Uterus (tissue), 4 donors: ENCODE measurements around the gene PLCG2. TPM values are rescaled to one million over a fixed set of nuclear protein-coding genes. Genes with fewer than 3 reads are reported as not detected.

Experiments
- DNase-seq, 2 donors: peaks; one replicate each; pipeline ENCODE4 v3.0.0-alpha.2; 2019 to 2020
- H3K27ac ChIP-seq, 2 donors: fragments of 200-600 bp; sonication (generic); 1 replicate in 1 of 2; 2 replicates in 1 of 2; pipeline ENCODE4 v1.5.1; 2016 to 2018
- H3K27me3 ChIP-seq, 2 donors: fragments of 200-600 bp; sonication (generic); one replicate each; pipeline ENCODE4 v1.5.1; 2018 to 2019; ENCODE audit warnings: control low read depth in 1 of 2
- H3K36me3 ChIP-seq, 2 donors: fragments of 200-600 bp; sonication (generic); one replicate each; pipeline ENCODE4 v1.5.1; 2019; ENCODE audit warnings: control low read depth in 1 of 2
- H3K4me1 ChIP-seq, 2 donors: fragments of 200-600 bp; sonication (generic); one replicate each; pipeline ENCODE4 v1.5.1; 2018 to 2019; ENCODE audit warnings: control low read depth in 1 of 2
- H3K4me3 ChIP-seq, 2 donors: fragments of 200-600 bp; sonication (generic); 1 replicate in 1 of 2; 2 replicates in 1 of 2; pipeline ENCODE4 v1.5.1; 2018 to 2019; ENCODE audit warnings: mild to moderate bottlenecking in 1 of 2
- H3K9me3 ChIP-seq, 2 donors: fragments of 200-600 bp; sonication (generic); one replicate each; pipeline ENCODE4 v1.5.1; 2019; ENCODE audit warnings: control low read depth in 1 of 2
- CTCF ChIP-seq, 4 experiments: fragments of 200-600 bp in 2 of 4; fragments of 450-650 bp in 2 of 4; sonication (generic) in 2 of 4; IDR thresholded peaks; one replicate each; pipeline ENCODE4 v1.5.1; 2016 to 2019; ENCODE audit warnings: antibody characterized with exemption in 4 of 4, mild to moderate bottlenecking in 2 of 4, moderate library complexity in 1 of 4
- POLR2A ChIP-seq, 2 donors: fragments of 450-650 bp; IDR thresholded peaks; one replicate each; pipeline ENCODE4 v1.6.1; 2016; ENCODE audit warnings: antibody characterized with exemption in 2 of 2, mild to moderate bottlenecking in 1 of 2, moderate library complexity in 1 of 2
- intact Hi-C: fragments of 100-400 bp; cut with DNase I; formaldehyde crosslinking; loops from one replicate; pipeline ENCODE4 v1.15.1; 2023; ENCODE audit warnings: low total_unique reads
- total RNA-seq, 4 donors: library from RNA; depleted of rRNA in 3 of 4; stranded (reverse); fragments of >200 nt in 3 of 4; gene quantifications; one replicate each; pipeline versions ENCODE4 v1.1.0 to v1.2.4, GENCODE V29; 2014 to 2023
- donor health status: DM: yes; HTN: yes; CAD: no.

PLCG2 gene
- total RNA-seq, 4 donors from 2014 or later: 11.2 to 39.4 (median 18.8) TPM

GRCh38 chr16:81940781-81941560, 161.9 kb downstream of the PLCG2 start:
- H3K36me3 ChIP-seq: no peaks in the 10 kb centered on the region
- TF ChIP-seq POLR2A (IDR thresholded peaks at IDR 0.05) (no peak), CTCF (IDR thresholded peaks at IDR 0.05) (peak; percentile 24 to 35 (median 28))
- H3K4me1 ChIP-seq: no peaks in the 10 kb centered on the region
- H3K27ac ChIP-seq: no peak overlapping the region
- no peak for DNase-seq
- no peaks in the 10 kb centered on the region for H3K9me3 ChIP-seq
- no peak overlapping the region for H3K4me3 ChIP-seq
- H3K27me3 ChIP-seq: no peaks in the 10 kb centered on the region
- intact Hi-C loops: loop anchor here (5.0 kb wide), 1 partner anchor 291 kb away; no protein-coding TSS in a partner anchor

- intact Hi-C loops: loop anchor here (5.0 kb wide), 1 partner anchor 290 kb away; no protein-coding TSS in a partner anchor
- H3K9me3 ChIP-seq: no peaks in the 10 kb centered on the region
Observed at GRCh38 chr16:81942007-81942601, 163.0 kb downstream of the PLCG2 start.

GRCh38 chr16:81945665-81946064, 166.6 kb downstream of the PLCG2 start:
- intact Hi-C loops: no loop called here
- no peaks in the 10 kb centered on the region for H3K4me1 ChIP-seq
- no peaks in the 10 kb centered on the region for H3K27me3 ChIP-seq
- no peak for TF ChIP-seq CTCF (IDR thresholded peaks at IDR 0.05)
- TF ChIP-seq POLR2A (IDR thresholded peaks at IDR 0.05): no peak
- H3K9me3 ChIP-seq: no peaks in the 10 kb centered on the region
- no peaks in the 10 kb centered on the region for H3K36me3 ChIP-seq
- no peak overlapping the region for H3K27ac ChIP-seq
- no peak overlapping the region for H3K4me3 ChIP-seq
- DNase-seq: no peak

More at GRCh38 chr16:81942007-81942601, 163.0 kb downstream of the PLCG2 start:
- Histone ChIP-seq H3K27ac (no peak overlapping the region), H3K36me3 (no peaks in the 10 kb centered on the region), H3K4me3 (no peak overlapping the region), H3K4me1 (no peaks in the 10 kb centered on the region), H3K27me3 (no peaks in the 10 kb centered on the region)
- DNase-seq: no peak
- no peak for TF ChIP-seq CTCF (IDR thresholded peaks at IDR 0.05)
- TF ChIP-seq POLR2A (IDR thresholded peaks at IDR 0.05): no peak

GRCh38 chr16:81946206-81946605, 167.1 kb downstream of the PLCG2 start:
- peaks cover 0 to 4% of the 10 kb centered on the region in 2 donors for H3K9me3 ChIP-seq
- TF ChIP-seq CTCF (IDR thresholded peaks at IDR 0.05) (no peak), POLR2A (IDR thresholded peaks at IDR 0.05) (no peak)
- no peak for DNase-seq
- no peaks in the 10 kb centered on the region for H3K4me1 ChIP-seq
- H3K27me3 ChIP-seq: no peaks in the 10 kb centered on the region
- no peak overlapping the region for H3K27ac ChIP-seq
- intact Hi-C loops: no loop called here
- H3K36me3 ChIP-seq: no peaks in the 10 kb centered on the region
- no peak overlapping the region for H3K4me3 ChIP-seq

- Histone ChIP-seq H3K27me3 (no peaks in the 10 kb centered on the region), H3K36me3 (no peaks in the 10 kb centered on the region), H3K4me1 (no peaks in the 10 kb centered on the region), H3K9me3 (peaks cover 0 to 6% of the 10 kb centered on the region in 2 donors), H3K27ac (no peak overlapping the region), H3K4me3 (no peak overlapping the region)
- intact Hi-C loops: no loop called here
- TF ChIP-seq POLR2A (IDR thresholded peaks at IDR 0.05): no peak
- TF ChIP-seq CTCF (IDR thresholded peaks at IDR 0.05): no peak
- no peak for DNase-seq
Observed at GRCh38 chr16:81951564-81951963, 172.5 kb downstream of the PLCG2 start.
